Hematopoietic multipotent progenitor cell treated with erythropoietin and hydrocortisone succinate and interleukin-3 and kit ligand, for 6 days (in vitro differentiated cells): ENCODE results near the gene SIGLEC1.

Experiments used
- DNase-seq: peaks from one replicate; pipeline ENCODE4 v3.0.0-alpha.2; 2015

Gene SIGLEC1

DNA sequence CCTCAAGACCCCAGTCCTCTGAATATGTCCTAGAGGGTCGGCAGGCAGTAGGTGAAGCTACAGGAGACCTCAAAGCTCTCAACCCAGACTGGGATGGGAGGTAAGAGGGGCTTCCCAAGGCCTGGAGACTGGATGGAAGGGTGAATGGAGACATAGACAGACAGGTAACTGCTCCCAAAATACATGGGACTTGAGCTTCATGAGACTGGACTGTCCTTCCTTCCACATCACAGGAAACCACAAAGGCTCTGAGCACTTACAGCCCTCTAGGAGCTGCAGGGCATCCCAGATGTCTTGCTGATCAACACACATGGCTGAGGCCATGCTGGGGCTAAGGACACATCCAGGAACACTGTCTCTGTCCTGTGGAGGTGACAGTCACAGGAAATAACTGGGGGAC lies 31.6 kb upstream of the SIGLEC1 start:
- no peak for DNase-seq

DNA sequence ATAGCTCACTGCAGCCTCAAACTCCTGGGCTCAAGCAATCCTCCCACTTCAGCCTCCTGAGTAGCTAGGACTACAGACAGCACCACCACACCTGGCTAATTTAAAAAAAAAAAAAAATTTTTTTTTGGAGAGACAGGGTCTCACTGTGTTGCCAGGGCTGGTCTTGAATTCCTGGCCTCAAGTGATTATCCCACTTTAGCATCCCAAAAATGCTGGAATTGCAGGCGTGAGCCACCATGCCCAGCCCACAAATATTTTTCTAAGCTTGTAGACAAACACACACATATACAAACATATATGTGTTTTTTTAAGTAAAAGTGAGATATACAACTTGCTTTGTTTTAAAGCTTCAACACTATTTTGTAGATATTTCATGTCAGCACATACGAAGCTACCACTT lies 30.9 kb upstream of the SIGLEC1 start:
- no peak for DNase-seq

DNA sequence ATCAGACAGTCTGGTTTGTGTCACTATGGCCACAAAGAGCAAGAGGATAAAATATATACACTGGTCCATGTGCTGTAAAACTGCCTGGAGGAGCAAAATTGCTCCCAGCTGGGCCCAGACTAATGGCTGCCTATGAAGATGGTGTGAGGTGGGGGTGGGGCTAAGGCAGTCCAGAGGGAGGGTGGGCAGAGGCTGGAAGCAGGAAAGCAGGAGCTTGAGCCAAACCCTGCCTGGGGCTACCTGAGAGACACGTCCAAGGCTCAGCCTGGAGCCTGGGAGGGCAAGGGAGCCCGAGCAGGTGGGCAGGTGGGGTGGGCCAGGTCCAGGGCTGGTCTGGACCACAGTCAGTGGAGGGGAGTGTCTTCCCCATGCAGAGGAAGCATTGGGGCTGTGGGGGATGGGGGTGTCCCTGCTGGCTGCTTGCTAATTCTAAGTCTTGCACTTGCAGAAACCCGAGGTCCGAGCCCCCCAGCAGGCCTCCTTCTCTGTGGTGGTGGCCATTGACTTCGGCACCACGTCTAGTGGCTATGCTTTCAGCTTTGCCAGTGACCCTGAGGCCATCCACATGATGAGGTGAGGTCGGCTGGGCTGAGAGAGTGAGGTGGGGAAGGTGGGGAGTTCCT lies 29.5 kb upstream of the SIGLEC1 start:
- no peak for DNase-seq

DNA sequence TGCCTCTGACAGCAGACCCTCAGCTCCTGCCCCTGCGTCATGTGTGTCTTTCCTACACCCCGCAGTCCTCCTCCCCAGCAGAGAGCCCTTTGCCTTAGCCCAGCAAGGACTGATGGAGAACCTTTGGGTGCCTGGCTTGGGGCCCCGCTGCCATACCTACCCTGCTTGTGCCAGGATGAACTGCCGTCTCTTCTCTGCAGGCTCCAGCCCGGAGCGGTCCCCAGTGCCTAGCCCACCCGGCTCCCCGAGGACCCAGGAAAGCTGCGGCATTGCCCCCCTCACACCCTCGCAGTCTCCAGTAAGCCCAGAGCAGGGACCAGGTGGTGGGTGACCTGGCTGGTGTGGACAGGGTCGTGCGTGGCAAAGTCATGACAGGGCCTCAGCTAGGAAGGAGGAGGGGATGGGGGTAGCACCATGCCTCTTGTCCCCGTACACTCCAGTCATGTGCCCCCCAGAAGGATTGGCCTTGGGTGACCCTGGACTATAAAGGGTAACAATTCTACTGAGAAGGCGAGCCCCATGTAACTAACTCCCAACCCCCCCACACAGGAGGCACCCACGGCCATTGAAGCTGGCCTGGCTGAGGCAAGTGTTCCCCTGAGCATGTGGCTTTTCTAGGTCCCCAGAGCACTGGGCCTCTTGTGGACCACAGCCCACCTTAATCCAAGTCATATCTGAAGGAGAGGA lies 28.4 kb upstream of the SIGLEC1 start:
- DNase-seq = no peak

GRCh38 chr20:3739926-3740451 lies 27.6 kb upstream of the SIGLEC1 start:
- DNase-seq = peak; percentile 78

- no peak for DNase-seq
Observed at GRCh38 chr20:3739054-3739925, 26.9 kb upstream of the SIGLEC1 start.

- DNase-seq = peak; percentile 54
Observed at GRCh38 chr20:3738111-3739053, 26.0 kb upstream of the SIGLEC1 start.

DNA sequence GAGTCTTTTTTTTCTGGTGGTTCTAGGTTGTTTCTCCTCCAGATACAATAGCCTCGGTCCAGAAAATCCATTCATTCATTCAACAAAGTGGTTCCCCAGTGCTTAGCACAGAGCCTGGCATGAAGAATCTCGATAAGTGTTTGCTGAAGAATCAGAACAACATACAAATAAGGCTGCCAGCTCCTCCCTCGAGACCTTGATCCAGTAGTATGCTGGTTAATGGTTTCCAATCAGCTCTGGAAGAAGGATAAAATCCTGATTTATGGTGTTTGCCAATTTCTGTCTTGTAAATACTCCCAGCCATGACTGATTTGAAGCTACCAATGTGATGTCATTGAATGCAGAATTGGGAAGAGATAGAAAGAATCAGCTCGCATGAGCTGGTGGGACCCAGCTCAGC lies 23.4 kb upstream of the SIGLEC1 start:
- DNase-seq = no peak

GRCh38 chr20:3734111-3734843 lies 21.9 kb upstream of the SIGLEC1 start:
- DNase-seq = no peak

GRCh38 chr20:3733119-3733995 lies 21.0 kb upstream of the SIGLEC1 start:
- no peak for DNase-seq

GRCh38 chr20:3732327-3733118 lies 20.1 kb upstream of the SIGLEC1 start, which contains the start of gene HSPA12B:
TSS of gene HSPA12B (plus strand) at chr20:3732685. CDS start at chr20:3738675, 5,990 bp downstream.
- DNase-seq = no peak

DNA sequence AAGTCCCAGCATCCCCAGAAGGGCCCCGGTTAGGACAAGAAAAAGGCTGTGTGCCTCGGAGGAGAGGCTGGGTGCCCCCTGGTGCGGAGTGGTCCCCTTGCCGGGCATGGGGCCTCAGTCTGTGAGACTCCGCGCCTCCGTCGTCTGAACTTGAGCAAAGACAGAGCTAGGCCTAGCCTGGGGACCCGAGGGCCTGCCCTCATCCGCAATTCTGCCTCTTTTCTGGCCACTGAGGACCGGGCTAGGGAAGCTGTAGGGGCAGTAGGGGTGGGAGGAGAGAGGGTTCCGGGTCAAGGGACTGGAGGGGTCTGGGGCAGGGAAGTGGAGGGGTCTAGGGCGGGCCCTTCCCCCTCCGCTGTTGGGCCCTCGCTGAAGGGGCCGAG lies 19.5 kb upstream of the SIGLEC1 start:
- no peak for DNase-seq

DNA sequence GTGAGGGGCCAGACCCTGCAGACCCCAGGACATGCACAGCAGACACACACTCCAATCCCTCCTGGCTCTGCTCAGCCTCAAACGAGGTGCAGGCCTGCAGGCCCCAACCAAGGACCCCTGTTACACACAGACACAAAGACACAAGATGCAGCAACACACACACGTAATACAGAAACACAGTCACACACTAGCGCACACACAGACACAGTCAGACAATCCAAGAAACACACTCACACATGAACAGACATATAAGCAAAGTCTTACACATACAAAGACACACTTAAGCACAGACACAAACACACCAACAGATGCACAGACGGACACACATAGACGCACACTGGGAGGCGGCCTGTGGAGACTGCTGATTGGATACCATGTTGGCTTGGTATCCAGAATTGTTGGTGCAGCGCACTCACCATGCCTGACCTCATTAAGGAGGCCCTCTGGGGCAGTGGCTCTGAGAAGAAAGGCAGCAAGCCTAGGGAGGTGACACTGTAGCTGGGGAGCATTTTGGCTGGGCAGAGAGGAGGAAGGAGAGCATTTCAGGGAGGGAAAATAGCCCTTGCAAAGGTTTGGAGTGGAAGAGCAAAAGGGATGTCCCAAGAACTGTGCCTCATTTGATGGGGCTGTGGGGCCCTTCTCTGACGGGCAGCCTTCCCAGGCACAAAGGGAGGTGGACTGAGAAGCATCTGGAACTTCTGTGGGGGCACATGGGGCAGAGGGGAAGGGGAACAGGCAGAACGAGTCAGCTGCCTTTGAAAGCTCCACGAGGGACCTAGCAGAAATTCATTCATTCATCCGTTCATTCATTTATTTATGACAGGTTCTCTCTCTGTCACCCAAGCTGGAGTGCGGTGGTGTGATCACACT lies 18.6 kb upstream of the SIGLEC1 start:
- no peak for DNase-seq

DNA sequence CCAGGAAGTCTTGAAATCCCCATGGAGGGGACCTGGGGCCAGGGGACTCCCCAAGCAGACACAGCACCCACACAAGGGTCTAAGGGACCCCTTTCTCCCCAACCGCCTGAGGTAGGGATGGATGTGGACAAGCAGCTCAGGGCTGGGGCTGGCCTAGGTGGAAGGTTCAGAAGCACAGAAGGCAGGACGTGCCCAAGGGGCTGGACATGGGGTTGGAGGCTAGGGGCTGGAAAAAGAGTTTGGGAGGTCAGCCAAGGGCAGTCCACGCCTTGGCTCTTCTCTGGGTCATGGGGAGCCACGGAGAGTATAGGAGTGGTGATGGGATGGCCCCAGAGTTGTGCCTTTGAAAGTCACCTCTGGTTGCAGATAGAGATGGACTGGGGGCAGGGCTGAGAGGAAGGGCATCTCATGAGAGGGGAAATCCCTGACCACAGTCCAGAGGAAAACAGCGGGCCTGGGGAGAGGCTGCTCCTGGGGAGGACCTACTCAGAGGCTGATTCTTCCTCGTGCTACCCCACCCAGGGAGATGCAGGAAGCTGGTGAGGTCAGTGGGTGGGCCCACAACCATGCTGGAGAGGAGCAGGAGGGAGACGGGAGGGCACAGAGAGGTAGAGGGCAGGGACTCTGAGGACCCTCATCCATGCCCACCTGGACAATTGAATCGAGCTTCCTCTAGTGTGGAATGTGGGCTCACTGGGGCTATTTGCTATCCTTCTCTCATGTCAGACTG lies 17.6 kb upstream of the SIGLEC1 start:
- DNase-seq = no peak

- no peak for DNase-seq
Observed at GRCh38 chr20:3729378-3729777, 17.0 kb upstream of the SIGLEC1 start.

DNA sequence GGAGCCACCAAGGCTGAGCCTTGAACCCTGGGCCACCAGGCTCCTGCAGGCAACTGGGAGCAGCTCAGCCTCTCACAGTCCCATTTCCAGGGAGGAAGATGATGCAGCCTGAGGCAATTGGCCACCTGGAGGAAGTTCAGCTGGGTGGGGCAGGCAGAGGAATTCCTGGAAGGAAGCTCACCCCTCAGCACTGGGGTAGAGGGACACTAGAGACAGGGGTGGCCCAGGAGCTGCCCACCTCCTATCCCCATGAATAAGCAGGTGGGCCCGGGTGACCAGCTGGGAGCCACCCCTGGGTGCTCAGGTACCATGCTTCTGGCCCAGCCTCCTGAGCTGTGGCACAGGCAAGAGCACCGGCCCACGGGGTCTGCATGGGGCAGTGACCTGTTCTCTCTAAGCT lies 16.5 kb upstream of the SIGLEC1 start:
- no peak for DNase-seq

DNA sequence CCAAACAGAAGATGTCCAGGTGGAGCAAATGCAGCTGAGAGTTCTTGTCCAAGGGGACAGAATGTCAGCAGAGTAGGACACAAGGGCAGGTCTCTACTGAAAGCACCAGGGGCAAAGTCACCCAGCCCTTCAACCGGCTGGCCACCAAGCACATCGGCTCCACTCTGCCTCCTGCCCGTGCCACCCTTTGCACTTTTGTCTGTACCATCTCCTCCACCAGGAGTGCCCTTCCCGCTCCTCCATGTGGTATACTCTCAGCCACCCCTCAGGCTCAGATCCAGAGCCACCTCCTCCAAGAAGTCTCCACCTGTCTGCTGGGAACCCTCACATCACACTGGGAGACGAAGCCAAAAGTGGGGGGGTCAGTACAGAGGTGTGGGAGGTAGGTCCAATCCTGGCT lies 16.0 kb upstream of the SIGLEC1 start:
- no peak for DNase-seq

DNA sequence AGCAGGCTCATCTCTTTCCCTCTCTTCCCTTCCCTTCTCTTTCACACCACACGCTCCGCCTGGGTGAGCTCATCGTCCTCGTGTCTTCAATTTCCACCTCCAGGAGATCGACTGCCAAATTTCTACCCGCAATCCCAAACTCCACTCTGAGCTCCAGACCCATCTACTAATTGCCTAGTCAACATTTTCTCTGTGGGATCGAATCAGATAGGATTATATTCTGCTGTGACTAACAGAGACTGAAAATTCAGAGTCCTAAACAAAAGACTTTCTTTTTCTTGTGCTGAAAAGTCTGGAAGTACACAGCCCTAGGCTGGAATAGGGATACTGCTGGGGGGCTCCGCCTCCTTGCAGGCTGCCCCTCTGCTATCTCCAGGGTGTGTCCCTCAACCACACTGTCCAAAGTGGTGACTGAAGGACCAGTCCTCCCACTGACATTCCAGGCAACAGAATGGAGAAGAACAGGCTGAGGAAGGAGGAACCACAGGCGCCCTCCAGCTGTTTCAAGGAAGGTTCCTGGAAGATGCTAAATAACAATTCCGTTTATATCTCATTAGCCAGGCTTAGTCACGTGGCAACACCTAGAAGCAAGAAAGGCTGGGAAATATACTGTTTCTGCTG lies 15.1 kb upstream of the SIGLEC1 start:
- no peak for DNase-seq
